GM13976 (cell line): ENCODE measurements around the gene RCOR1.
"Not testable (repeated sequence)": the region's sequence is repeated elsewhere in the genome, so short reads cannot be mapped to it uniquely, and the experiment has no call there.

Experiments
- DNase-seq: peaks from one replicate; pipeline ENCODE4 v3.0.0; 2012; ENCODE audit warnings: low spot score
- in situ Hi-C: fragments of 300-500 bp; cut with MboI; formaldehyde crosslinking; loops from one replicate; pipeline ENCODE4 v1.12.0; 2022; ENCODE audit warnings: low sequenced_read_pairs, mixed read lengths, inconsistent platforms; ENCODE audit not compliant: unreplicated experiment
- TF ChIP-seq, protein P1 (sequence below): IDR thresholded peaks from 2 replicates; pipeline ENCODE4 v1.5.1; 2012; ENCODE audit warnings: borderline replicate concordance, mild to moderate bottlenecking; ENCODE audit not compliant: insufficient read depth; ENCODE audit errors: extremely low read depth, missing control alignments, control extremely low read depth

The RCOR1 gene

DNA sequence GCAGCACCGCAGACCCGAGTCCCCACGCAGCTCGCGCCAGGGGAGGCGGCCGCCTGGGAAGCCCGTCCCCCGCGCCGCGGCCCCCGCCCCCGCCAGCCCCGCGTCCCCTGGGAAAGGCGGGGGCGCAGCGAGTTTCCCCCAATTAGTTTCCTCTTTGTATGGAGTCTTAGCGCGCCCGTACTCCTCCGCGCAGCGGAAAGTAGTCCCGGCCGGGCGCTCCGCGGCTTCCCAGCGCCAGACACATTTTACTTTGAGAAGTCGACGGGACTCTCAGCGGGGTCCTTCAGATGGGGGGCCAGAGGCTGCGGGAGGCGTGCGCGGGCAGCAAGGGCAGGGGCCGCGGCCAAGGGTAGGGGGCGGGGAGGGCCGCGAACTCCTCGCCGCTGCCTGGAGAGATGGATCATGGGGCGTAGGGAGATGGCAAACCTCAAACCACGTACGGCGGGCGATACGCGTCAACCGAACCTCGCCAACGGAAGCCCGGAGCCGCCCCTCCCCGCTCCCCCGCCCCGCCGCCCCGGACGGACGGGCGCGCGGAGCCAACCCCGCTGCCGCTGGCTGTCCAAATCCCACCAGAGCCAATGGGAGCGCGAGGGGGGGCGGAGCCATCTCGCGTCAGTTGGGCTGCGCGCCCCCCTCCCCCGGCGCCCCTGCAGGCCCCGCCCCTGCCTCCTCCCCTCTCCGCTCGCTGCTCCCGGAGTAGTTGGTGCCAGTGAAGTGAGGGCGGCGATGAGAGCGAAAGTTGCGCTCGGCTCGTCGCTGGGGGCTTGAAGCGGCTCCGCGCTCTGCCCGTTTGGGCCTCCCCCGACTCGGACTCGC is at the start of gene RCOR1:
Gene RCOR1 (plus strand): TSS at position 706 of the 819 bp plus-strand sequence. CDS start 238 bp downstream, outside the sequence.
- DNase-seq: peak; percentile 99
- in situ Hi-C loops: no loop called here
- TF ChIP-seq, protein P1, sequence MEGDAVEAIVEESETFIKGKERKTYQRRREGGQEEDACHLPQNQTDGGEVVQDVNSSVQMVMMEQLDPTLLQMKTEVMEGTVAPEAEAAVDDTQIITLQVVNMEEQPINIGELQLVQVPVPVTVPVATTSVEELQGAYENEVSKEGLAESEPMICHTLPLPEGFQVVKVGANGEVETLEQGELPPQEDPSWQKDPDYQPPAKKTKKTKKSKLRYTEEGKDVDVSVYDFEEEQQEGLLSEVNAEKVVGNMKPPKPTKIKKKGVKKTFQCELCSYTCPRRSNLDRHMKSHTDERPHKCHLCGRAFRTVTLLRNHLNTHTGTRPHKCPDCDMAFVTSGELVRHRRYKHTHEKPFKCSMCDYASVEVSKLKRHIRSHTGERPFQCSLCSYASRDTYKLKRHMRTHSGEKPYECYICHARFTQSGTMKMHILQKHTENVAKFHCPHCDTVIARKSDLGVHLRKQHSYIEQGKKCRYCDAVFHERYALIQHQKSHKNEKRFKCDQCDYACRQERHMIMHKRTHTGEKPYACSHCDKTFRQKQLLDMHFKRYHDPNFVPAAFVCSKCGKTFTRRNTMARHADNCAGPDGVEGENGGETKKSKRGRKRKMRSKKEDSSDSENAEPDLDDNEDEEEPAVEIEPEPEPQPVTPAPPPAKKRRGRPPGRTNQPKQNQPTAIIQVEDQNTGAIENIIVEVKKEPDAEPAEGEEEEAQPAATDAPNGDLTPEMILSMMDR: no peak

DNA sequence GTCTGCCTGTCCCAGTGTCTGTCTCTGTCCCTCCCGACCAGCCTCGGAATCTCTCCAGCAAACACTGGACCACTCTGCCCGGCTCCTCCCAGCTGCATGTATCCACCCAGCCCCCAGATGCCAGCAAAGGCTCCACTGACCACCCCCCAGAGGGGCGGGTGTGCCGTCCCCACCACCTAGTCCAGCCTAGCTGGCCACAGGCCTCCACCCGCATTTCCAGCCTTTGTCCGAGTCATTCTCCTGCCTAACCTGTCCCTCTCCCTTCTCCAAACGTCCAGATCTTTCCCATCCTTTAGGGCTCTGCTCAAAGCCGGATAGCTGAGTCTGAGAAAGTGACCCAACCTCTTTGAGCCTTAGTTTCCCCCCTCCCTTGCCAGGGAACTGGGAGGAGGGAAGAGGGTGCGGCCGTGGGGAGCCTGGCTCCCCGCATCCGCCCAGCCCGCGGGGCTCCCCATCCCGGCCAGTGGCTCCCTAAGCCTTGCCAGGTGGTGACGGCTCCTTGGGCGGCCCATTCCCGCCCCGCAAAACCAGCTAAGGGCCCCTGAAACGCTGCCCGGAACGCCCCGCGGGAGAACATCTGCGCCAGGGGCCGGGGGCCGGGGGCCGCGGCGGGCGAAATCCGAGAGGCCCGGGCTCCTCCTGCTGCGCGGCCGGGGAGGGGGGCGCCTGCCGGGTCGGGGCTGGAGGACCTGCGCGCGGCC is 48.3 kb upstream of the RCOR1 start:
- peak; percentile 28 for DNase-seq
- in situ Hi-C loops: no loop called here
- TF ChIP-seq, protein P1: no peak

DNA sequence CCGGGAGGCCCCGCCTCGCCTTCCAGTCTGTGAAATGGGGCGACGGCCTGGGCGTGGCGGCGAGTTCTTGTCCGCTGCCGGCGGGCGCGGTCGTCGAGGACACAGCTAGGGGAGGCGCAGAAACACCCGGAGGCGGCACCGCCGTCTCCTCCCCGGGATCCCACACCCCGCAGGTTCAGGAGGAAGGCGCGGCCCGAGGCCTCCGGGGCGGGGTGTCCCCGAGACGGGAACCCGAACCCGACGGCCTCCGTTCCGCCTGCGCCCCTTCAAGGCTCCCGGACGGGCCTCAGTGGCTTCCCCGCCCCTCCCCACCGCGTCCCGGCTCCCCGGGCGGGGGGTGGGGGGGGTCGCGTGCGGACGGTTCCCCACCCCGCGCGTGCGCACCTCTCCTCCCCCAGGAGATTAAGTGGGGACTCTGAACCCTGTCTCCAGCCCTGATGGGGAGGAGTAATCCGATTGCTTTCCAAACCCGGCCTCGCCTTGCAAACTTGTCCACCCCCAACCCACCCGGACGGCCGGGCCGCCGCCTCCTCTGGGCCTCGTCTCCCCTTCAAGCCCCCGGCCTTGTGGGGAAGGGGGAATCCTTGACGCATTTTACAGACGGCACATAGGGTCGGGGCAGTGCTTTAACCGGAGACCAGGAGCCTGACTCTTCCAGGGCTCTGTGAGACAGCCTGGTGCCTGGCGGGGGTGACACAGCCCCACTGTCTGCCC is 47.5 kb upstream of the RCOR1 start:
- TF ChIP-seq, protein P1: no peak
- peak; percentile 55 for DNase-seq
- in situ Hi-C loops: no loop called here

DNA sequence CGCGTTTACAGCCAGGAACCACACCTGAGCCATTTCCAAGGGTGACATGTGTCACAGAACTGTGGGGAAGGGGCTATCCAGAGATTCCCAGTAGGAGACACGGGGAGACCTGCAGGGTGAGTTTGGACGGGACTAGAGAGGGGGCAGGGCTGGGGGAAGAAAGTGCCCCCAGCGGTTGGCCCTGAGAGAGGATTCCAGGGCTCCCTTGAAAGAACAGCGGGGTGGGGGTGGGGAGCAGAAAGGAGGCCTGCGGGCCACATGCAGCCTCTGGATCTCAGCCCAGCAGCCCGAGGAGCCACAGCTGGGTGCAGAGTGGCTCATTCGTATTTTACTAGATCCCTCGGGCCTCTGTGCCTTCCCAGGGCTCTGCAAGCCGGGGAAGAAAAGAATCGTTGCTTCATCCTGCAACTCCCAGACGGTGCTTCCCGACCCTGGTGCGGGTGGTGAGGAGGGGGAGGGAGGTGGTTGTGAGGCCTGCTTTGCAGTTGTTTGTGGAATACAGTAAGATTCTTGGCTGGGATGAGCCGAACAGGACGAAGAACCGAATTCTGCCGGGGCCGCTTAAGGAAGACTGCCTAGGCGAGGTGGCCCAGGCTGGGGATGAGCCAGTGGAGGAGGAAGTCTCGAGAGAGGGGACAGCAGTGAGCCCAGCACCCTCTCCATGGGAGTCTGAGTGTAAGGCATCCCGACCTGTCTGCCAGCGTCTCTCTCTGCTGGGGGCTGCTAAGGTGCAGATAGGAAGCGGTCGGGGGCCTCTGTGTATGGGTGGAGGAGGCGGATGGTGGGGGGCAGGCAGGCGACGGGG is 46.8 kb upstream of the RCOR1 start:
- no peak for DNase-seq
- TF ChIP-seq, protein P1: no peak
- in situ Hi-C loops: no loop called here

DNA sequence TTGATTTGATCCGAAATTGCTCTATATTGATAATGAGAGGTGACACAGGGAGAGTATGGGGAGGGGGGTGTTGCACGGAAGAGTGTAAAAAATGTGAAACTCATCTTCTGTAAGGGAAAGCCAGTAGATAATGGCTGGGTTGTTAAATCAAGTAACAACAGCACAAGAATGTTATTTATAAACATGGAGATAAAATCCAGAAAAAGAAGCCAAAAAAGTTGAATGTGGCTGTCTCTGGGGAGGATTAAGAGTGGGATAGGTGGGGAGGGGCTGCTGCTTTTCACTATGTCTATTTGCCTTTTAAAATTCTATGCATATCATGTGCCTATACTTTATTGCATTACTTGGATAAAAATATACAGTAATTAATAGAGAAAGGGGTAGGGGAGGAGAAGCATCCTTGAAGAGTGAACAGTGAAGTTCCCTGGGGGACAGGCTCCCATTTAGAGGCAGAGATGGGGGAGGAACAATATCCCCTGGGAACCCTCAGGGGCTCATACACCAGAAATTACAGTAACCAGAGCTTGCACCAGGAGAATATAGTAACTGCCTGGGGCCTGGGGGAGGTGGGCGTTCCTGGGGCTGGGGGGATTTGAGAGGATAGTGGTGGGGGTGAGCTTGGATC is 43.7 kb upstream of the RCOR1 start:
- DNase-seq: no peak
- in situ Hi-C loops: no loop called here
- TF ChIP-seq, protein P1: no peak

DNA sequence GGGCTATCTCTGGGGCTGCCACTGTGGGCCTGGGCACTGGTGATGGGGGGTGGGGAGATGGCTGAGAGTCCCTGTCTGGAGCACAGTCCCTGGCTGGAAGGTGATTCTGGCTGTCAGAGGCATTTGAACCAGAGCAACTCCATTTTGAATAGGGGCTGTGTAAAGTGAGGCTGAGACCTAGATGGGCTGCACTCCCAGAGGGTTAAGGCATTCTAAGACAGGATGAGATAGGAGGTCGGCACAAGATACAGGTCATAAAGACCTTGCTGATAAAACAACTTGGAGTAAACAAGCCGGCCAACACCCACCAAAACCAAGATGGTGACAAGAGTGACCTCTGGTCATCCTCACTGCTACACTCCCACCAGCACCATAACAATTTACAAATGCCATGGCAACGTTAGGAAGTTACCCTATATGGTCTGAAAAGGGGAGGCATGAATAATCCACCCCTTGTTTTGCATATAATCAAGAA is 41.5 kb upstream of the RCOR1 start:
- in situ Hi-C loops, DNase-seq: not testable (repeated sequence)
